NCI-H2227 (cell line): ENCODE measurements around the gene WIZ.
"Not testable (repeated sequence)": the region's sequence is repeated elsewhere in the genome, so short reads cannot be mapped to it uniquely, and the experiment has no call there.

Experiments used
- DNase-seq: peaks from one replicate; lab custom pipeline; 2025; ENCODE audit not compliant: unreplicated experiment; lab: John Stamatoyannopoulos, UW

Gene WIZ

GRCh38 chr19:15404780-15405211 is 45.0 kb downstream of the WIZ start:
- no peak for DNase-seq

GRCh38 chr19:15404097-15404779 is 45.5 kb downstream of the WIZ start:
- peak; percentile 11 for DNase-seq

GRCh38 chr19:15403151-15403531 is 46.6 kb downstream of the WIZ start:
- DNase-seq: no peak

GRCh38 chr19:15402411-15403150 is 47.2 kb downstream of the WIZ start:
- no peak for DNase-seq

GRCh38 chr19:15401397-15401710 is 48.4 kb downstream of the WIZ start:
- DNase-seq: no peak

GRCh38 chr19:15400521-15401396 is 49.0 kb downstream of the WIZ start:
- no peak for DNase-seq

- DNase-seq: no peak
These were observed 50.1 kb downstream of the WIZ start for GRCh38 chr19:15399635-15400034.

GRCh38 chr19:15399234-15399515 is 50.6 kb downstream of the WIZ start:
- DNase-seq: no peak

- DNase-seq: no peak
These were observed 51.1 kb downstream of the WIZ start for GRCh38 chr19:15398501-15399233.

GRCh38 chr19:15397782-15398181 is 52.0 kb downstream of the WIZ start:
- DNase-seq: no peak

- DNase-seq: no peak
These were observed 52.5 kb downstream of the WIZ start for GRCh38 chr19:15397236-15397635.

- DNase-seq: no peak
These were observed 53.3 kb downstream of the WIZ start for GRCh38 chr19:15396436-15396835.

GRCh38 chr19:15395251-15395650 is 54.5 kb downstream of the WIZ start:
- not testable (repeated sequence) for DNase-seq

GRCh38 chr19:15394426-15394825 is 55.3 kb downstream of the WIZ start:
- DNase-seq: no peak

GRCh38 chr19:15393963-15394362 is 55.8 kb downstream of the WIZ start:
- no peak for DNase-seq

- DNase-seq: no peak
These were observed 58.9 kb downstream of the WIZ start for GRCh38 chr19:15390814-15391213.

- DNase-seq: no peak
These were observed 67.9 kb downstream of the WIZ start for GRCh38 chr19:15381864-15382263.

GRCh38 chr19:15381429-15381828 is 68.3 kb downstream of the WIZ start:
- no peak for DNase-seq

- peak; percentile 73 for DNase-seq
These were observed 69.6 kb downstream of the WIZ start for GRCh38 chr19:15379999-15380647.

GRCh38 chr19:15379083-15379998 is 70.4 kb downstream of the WIZ start, which contains the start of gene AKAP8:
Gene AKAP8 (minus strand): TSS chr19:15379787. CDS start chr19:15379731, 56 bp downstream.
- peak; percentile 97 for DNase-seq
